GM13977 (cell line): ENCODE results near the gene TSHZ2.

Source experiments
- DNase-seq: peaks from one replicate; pipeline ENCODE4 v3.0.0; 2012; ENCODE audit warnings: low spot score
- CTCF ChIP-seq: IDR thresholded peaks from 2 replicates; pipeline ENCODE4 v1.5.1; 2012; ENCODE audit warnings: mild to moderate bottlenecking, control low read depth; ENCODE audit not compliant: insufficient read depth; ENCODE audit errors: extremely low read depth, missing control alignments
- in situ Hi-C: fragments of 300-500 bp; cut with MboI; formaldehyde crosslinking; loops from one replicate; pipeline ENCODE4 v1.12.0; 2022; ENCODE audit warnings: low sequenced_read_pairs, low pct_unique_long_range_greater_than_20kb, mixed read lengths, inconsistent platforms; ENCODE audit not compliant: unreplicated experiment

The TSHZ2 gene

GRCh38 chr20:53190225-53190624 is 218.1 kb downstream of the TSHZ2 start:
- in situ Hi-C loops: no loop called here
- no peak for TF ChIP-seq CTCF
- no peak for DNase-seq

GRCh38 chr20:53191957-53192356 is 219.8 kb downstream of the TSHZ2 start:
- no peak for TF ChIP-seq CTCF
- DNase-seq: no peak
- in situ Hi-C loops: no loop called here

GRCh38 chr20:53194306-53195290 is 222.4 kb downstream of the TSHZ2 start:
- in situ Hi-C loops: no loop called here
- no peak for TF ChIP-seq CTCF
- no peak for DNase-seq

GRCh38 chr20:53195876-53196610 is 223.9 kb downstream of the TSHZ2 start:
- in situ Hi-C loops: no loop called here
- no peak for TF ChIP-seq CTCF

GRCh38 chr20:53201588-53201987 is 229.4 kb downstream of the TSHZ2 start:
- in situ Hi-C loops: no loop called here
- TF ChIP-seq CTCF: no peak
- DNase-seq: no peak

More at GRCh38 chr20:53195876-53196610, 223.9 kb downstream of the TSHZ2 start:
- DNase-seq: no peak

GRCh38 chr20:53202777-53203176 is 230.6 kb downstream of the TSHZ2 start:
- no peak for DNase-seq
- in situ Hi-C loops: no loop called here
- TF ChIP-seq CTCF: no peak
